ENCODE data around the gene POMGNT2. TPM values are rescaled to one million over a fixed set of nuclear protein-coding genes. Genes with fewer than 3 reads are reported as not detected.

Gene POMGNT2
- total RNA-seq, 2 experiments from 2014 or later: 6.8 to 8.4 TPM

DNA sequence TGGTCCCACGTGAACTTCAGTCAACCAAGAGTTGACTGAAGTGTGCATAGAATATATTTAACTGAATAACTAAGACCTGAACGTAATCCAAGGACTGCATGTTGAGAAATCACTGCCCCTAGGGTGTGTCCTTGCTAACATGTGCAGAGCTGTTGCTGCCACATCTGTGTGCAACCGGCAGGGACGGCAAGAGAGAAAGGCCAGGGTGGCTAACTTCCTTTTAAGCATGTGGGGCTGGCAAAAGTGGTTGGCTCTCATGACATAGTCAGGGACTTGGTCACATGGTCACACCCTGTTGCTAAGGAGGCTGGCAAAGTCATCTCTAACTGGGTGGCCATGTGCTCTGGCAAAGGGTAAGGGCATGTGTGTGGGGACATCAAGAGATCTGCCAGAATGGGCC is 74.4 kb downstream of the POMGNT2 start:
- Histone ChIP-seq H3K4me3 (ENCODE audit: low read length) (no peak overlapping the region), H3K36me3 (ENCODE audit: insufficient read depth, low read length) (no peaks in the 10 kb centered on the region), H3K9me3 (ENCODE audit: control insufficient read depth in 1 of 2, insufficient read depth in 1 of 2, low read length in 2 of 2) (peaks cover 0 to 11% of the 10 kb centered on the region in 2 experiments), H3K27me3 (ENCODE audit: control insufficient read depth in 1 of 2, insufficient read depth in 2 of 2, low read length in 2 of 2) (no peaks in the 10 kb centered on the region), H3K27ac (ENCODE audit: low read depth in 1 of 2, low read length in 2 of 2) (no peak overlapping the region), H3K4me1 (ENCODE audit: insufficient read depth, low read length) (peaks cover 10% of the 10 kb centered on the region)
- Mint-ChIP-seq H3K27ac (no peak overlapping the region), H3K36me3 (ENCODE audit: low read depth) (no peaks in the 10 kb centered on the region), H3K9me3 (no peaks in the 10 kb centered on the region), H3K4me3 (no peak overlapping the region), H3K27me3 (no peaks in the 10 kb centered on the region), H3K4me1 (ENCODE audit: low read depth) (peaks cover 8% of the 10 kb centered on the region)
- DNase-seq (no peak), ATAC-seq (ENCODE audit: poor library complexity) (no peak)
- CTCF ChIA-PET: no interaction called here
- intact Hi-C loops (cut with DNase I, micrococcal nuclease): no loop called here
- POLR2A ChIA-PET: interaction anchor here (0.5 kb wide), 1 partner anchor 72 kb away, joined by 3 read pairs; no protein-coding TSS in a partner anchor
- TF ChIP-seq, protein P1, sequence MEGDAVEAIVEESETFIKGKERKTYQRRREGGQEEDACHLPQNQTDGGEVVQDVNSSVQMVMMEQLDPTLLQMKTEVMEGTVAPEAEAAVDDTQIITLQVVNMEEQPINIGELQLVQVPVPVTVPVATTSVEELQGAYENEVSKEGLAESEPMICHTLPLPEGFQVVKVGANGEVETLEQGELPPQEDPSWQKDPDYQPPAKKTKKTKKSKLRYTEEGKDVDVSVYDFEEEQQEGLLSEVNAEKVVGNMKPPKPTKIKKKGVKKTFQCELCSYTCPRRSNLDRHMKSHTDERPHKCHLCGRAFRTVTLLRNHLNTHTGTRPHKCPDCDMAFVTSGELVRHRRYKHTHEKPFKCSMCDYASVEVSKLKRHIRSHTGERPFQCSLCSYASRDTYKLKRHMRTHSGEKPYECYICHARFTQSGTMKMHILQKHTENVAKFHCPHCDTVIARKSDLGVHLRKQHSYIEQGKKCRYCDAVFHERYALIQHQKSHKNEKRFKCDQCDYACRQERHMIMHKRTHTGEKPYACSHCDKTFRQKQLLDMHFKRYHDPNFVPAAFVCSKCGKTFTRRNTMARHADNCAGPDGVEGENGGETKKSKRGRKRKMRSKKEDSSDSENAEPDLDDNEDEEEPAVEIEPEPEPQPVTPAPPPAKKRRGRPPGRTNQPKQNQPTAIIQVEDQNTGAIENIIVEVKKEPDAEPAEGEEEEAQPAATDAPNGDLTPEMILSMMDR (IDR thresholded peaks at IDR 0.05): no peak

GRCh38 chr3:43030162-43030935 is 75.5 kb downstream of the POMGNT2 start:
- Mint-ChIP-seq H3K27ac (no peak overlapping the region), H3K9me3 (no peaks in the 10 kb centered on the region), H3K36me3 (ENCODE audit: low read depth) (no peaks in the 10 kb centered on the region), H3K27me3 (no peaks in the 10 kb centered on the region), H3K4me3 (no peak overlapping the region), H3K4me1 (ENCODE audit: low read depth) (peaks cover 8% of the 10 kb centered on the region)
- CTCF ChIA-PET: no interaction called here
- no peak overlapping the region for H3K4me3 ChIP-seq (ENCODE audit: low read length)
- no peaks in the 10 kb centered on the region for H3K27me3 ChIP-seq (ENCODE audit: control insufficient read depth in 1 of 2, insufficient read depth in 2 of 2, low read length in 2 of 2)
- H3K9me3 ChIP-seq (ENCODE audit: control insufficient read depth in 1 of 2, insufficient read depth in 1 of 2, low read length in 2 of 2): peaks cover 0 to 11% of the 10 kb centered on the region in 2 experiments
- H3K36me3 ChIP-seq (ENCODE audit: insufficient read depth, low read length): no peaks in the 10 kb centered on the region
- no peak for DNase-seq
- intact Hi-C loops (cut with DNase I, micrococcal nuclease): no loop called here
- POLR2A ChIA-PET: interaction anchor here (1.0 kb wide), 1 partner anchor 9 kb away, joined by 3 read pairs; no protein-coding TSS in a partner anchor
- no peak for ATAC-seq (ENCODE audit: poor library complexity)
- H3K27ac ChIP-seq (ENCODE audit: low read depth in 1 of 2, low read length in 2 of 2): no peak overlapping the region
- TF ChIP-seq, protein P1 (IDR thresholded peaks at IDR 0.05): no peak
- peaks cover 18% of the 10 kb centered on the region for H3K4me1 ChIP-seq (ENCODE audit: insufficient read depth, low read length)

Other genes with a start within 250 kb of the POMGNT2 start
- not detected for gene CYP8B1, start 230.2 kb downstream of the POMGNT2 start, total RNA-seq
- gene ZNF662, start 199.9 kb downstream of the POMGNT2 start, total RNA-seq: 1 to 10 TPM; 2.5 to 2.7 TPM
- under 1 TPM in 1 of 2 experiments, not detected in 1; 0.28 TPM for gene GASK1A, start 126.8 kb downstream of the POMGNT2 start, total RNA-seq
- gene SNRK, start 180.5 kb upstream of the POMGNT2 start, total RNA-seq: 100 to 1,000 TPM; 215 to 217 TPM